ENCODE measurements around the gene RALGPS1. TPM values are rescaled to one million over a fixed set of nuclear protein-coding genes. Genes with fewer than 3 reads are reported as not detected.

RALGPS1 gene
- total RNA-seq, 2 experiments from 2014 or later, result 1.9 to 2.2 TPM

- Mint-ChIP-seq H3K4me3 (no peak overlapping the region), H3K27me3 (peaks cover 8% of the 10 kb centered on the region), H3K9me3 (peaks cover 8% of the 10 kb centered on the region), H3K4me1 (ENCODE audit: low read depth) (no peaks in the 10 kb centered on the region), H3K27ac (no peak overlapping the region), H3K36me3 (ENCODE audit: low read depth) (peaks cover 3% of the 10 kb centered on the region)
- no peak for TF ChIP-seq CTCF (IDR thresholded peaks at IDR 0.05)
- no peak for ATAC-seq
- POLR2A ChIA-PET, result no interaction called here
- intact Hi-C loops (cut with micrococcal nuclease), result no loop called here
- DNase-seq, result no peak
- CTCF ChIA-PET, result no interaction called here
Observed at GRCh38 chr9:126904586-126904985, 10.0 kb upstream of the RALGPS1 start.

- ATAC-seq, result no peak
- Mint-ChIP-seq H3K36me3 (ENCODE audit: low read depth) (peaks cover under 1% of the 10 kb centered on the region), H3K27me3 (peaks cover 8% of the 10 kb centered on the region), H3K4me1 (ENCODE audit: low read depth) (no peaks in the 10 kb centered on the region), H3K27ac (no peak overlapping the region), H3K9me3 (peaks cover 6% of the 10 kb centered on the region), H3K4me3 (no peak overlapping the region)
- CTCF ChIA-PET, result no interaction called here
- no peak for TF ChIP-seq CTCF (IDR thresholded peaks at IDR 0.05)
- POLR2A ChIA-PET, result no interaction called here
- intact Hi-C loops (cut with micrococcal nuclease), result no loop called here
- no peak for DNase-seq
Observed at GRCh38 chr9:126906091-126906490, 8.5 kb upstream of the RALGPS1 start.

GRCh38 chr9:126907058-126907457 lies 7.5 kb upstream of the RALGPS1 start:
- Mint-ChIP-seq H3K4me3 (no peak overlapping the region), H3K27ac (no peak overlapping the region), H3K36me3 (ENCODE audit: low read depth) (no peaks in the 10 kb centered on the region), H3K9me3 (no peaks in the 10 kb centered on the region), H3K27me3 (peaks cover 10% of the 10 kb centered on the region), H3K4me1 (ENCODE audit: low read depth) (no peaks in the 10 kb centered on the region)
- intact Hi-C loops (cut with micrococcal nuclease), result no loop called here
- no peak for TF ChIP-seq CTCF (IDR thresholded peaks at IDR 0.05)
- ChIA-PET CTCF (interaction anchor here (1.5 kb wide), 1 partner anchor 19 kb away, joined by 3 read pairs; no protein-coding TSS in a partner anchor), POLR2A (no interaction called here)
- ATAC-seq (no peak), DNase-seq (no peak)

GRCh38 chr9:126915281-126915816 lies 767 bp downstream of the RALGPS1 start:
- intact Hi-C loops (cut with micrococcal nuclease), result no loop called here
- POLR2A ChIA-PET, result interaction anchor here (0.5 to 1.5 kb wide), 3 partner anchors 11 to 698 kb away, joined by 3 read pairs; no protein-coding TSS in a partner anchor
- CTCF ChIA-PET, result interaction anchor here (0.7 to 1.4 kb wide), 5 partner anchors 25 to 209 kb away, joined by 3 to 6 read pairs (median 3); no protein-coding TSS in a partner anchor
- H3K9me3 Mint-ChIP-seq, result no peaks in the 10 kb centered on the region
- no peak overlapping the region for H3K27ac Mint-ChIP-seq
- peak overlapping the region; percentile 32 for H3K4me3 Mint-ChIP-seq
- H3K36me3 Mint-ChIP-seq (ENCODE audit: low read depth), result no peaks in the 10 kb centered on the region
- DNase-seq, result peak; percentile 39
- peaks cover 7% of the 10 kb centered on the region for H3K4me1 Mint-ChIP-seq (ENCODE audit: low read depth)
- peak; percentile 2 for ATAC-seq
- H3K27me3 Mint-ChIP-seq, result peaks cover 3% of the 10 kb centered on the region
- no peak for TF ChIP-seq CTCF (IDR thresholded peaks at IDR 0.05)

- ChIA-PET CTCF (interaction anchor here (0.7 to 1.9 kb wide), 2 partner anchors 10 to 27 kb away, joined by 3 to 9 read pairs; no protein-coding TSS in a partner anchor), POLR2A (interaction anchor here (0.5 kb wide), 1 partner anchor 697 kb away, joined by 3 read pairs; no protein-coding TSS in a partner anchor)
- Mint-ChIP-seq H3K4me1 (ENCODE audit: low read depth) (peaks cover 7% of the 10 kb centered on the region), H3K27me3 (peaks cover 3% of the 10 kb centered on the region), H3K4me3 (peak overlapping the region; percentile 32), H3K27ac (no peak overlapping the region), H3K9me3 (no peaks in the 10 kb centered on the region), H3K36me3 (ENCODE audit: low read depth) (no peaks in the 10 kb centered on the region)
- intact Hi-C loops (cut with micrococcal nuclease), result no loop called here
- no peak for ATAC-seq
- DNase-seq, result no peak
- TF ChIP-seq CTCF (IDR thresholded peaks at IDR 0.05), result no peak
Observed at GRCh38 chr9:126915846-126916543, 1.4 kb downstream of the RALGPS1 start.
